Heart right ventricle (tissue), 16 donors: Measurements from ENCODE around the gene TGFBR1. TPM values are rescaled to one million over a fixed set of nuclear protein-coding genes. Genes with fewer than 3 reads are reported as not detected.

Experiments
- ATAC-seq, 8 donors: fragments of 200-7000 bp; cut with Tn5 transposase; one replicate each; pipeline ENCODE4 v1.9.1; 2020; ENCODE audit warnings: mild to moderate bottlenecking in 8 of 8, moderate library complexity in 8 of 8, moderate number of reproducible peaks in 1 of 8
- DNase-seq, 2 donors: peaks; one replicate each; pipeline ENCODE4 v3.0.0-alpha.2; 2020
- H3K27ac ChIP-seq, 10 donors: fragments of 200-600 bp; sonication (generic) in 2 of 10; one replicate each; pipeline versions ENCODE4 v1.5.0 to v1.8.0; 2020 to 2022; ENCODE audit warnings: mild to moderate bottlenecking in 3 of 10
- H3K27me3 ChIP-seq, 7 donors: fragments of 200-600 bp; one replicate each; pipeline ENCODE4 v1.8.0; 2021 to 2022; ENCODE audit warnings: mild to moderate bottlenecking in 2 of 7
- H3K36me3 ChIP-seq, 9 donors: fragments of 200-600 bp; sonication (generic) in 1 of 9; one replicate each; pipeline versions ENCODE4 v1.5.0 to v1.8.0; 2020 to 2022; ENCODE audit warnings: mild to moderate bottlenecking in 2 of 9
- H3K4me1 ChIP-seq, 9 donors: fragments of 200-600 bp; sonication (generic) in 1 of 9; one replicate each; pipeline versions ENCODE4 v1.5.0 to v1.8.0; 2020 to 2022; ENCODE audit warnings: mild to moderate bottlenecking in 4 of 9
- H3K4me3 ChIP-seq, 10 donors: fragments of 200-600 bp; sonication (generic) in 2 of 10; one replicate each; pipeline versions ENCODE4 v1.5.0 to v1.8.0; 2020 to 2022; ENCODE audit warnings: mild to moderate bottlenecking in 7 of 10, moderate library complexity in 2 of 10
- H3K9me3 ChIP-seq, 11 donors: fragments of 200-600 bp in 10 of 11; sonication (generic) in 2 of 11; one replicate each; pipeline versions ENCODE4 v1.5.0 to v1.8.0; 2013 to 2022; ENCODE audit warnings: mild to moderate bottlenecking in 2 of 11, control low read depth in 1 of 11, moderate library complexity in 1 of 11
- CTCF ChIP-seq, 9 donors: fragments of 200-600 bp; sonication (generic) in 2 of 9; IDR thresholded peaks; one replicate each; pipeline versions ENCODE4 v1.5.0 to v1.8.0; 2021 to 2022; ENCODE audit warnings: antibody characterized with exemption in 9 of 9, mild to moderate bottlenecking in 5 of 9, moderate library complexity in 1 of 9
- WGBS, 2 donors: extraction: QIAGEN DNeasy Blood & Tissue Kit; methylation state at CpG; one replicate each; pipeline ENCODE4 v1.1.7; 2013; ENCODE audit warnings: inconsistent platforms in 1 of 2; 5-methylcytosine and 5-hydroxymethylcytosine counted together
- intact Hi-C, 10 donors: fragments of 100-400 bp; cut with DNase I; formaldehyde crosslinking; loops; one replicate each; pipeline versions ENCODE4 v1.11.1 to v1.14.2; 2022
- polyA plus RNA-seq, 2 donors: library from polyadenylated mRNA; stranded (reverse); fragments of 200-250 nt; gene quantifications; one replicate each; pipeline ENCODE4 v1.2.3, GENCODE V29; 2013
- total RNA-seq, 10 donors: library from RNA; stranded (reverse); fragmentation: NEBNext Ultra II Directional in 3 of 10; extraction: Animal tissue kit (Norgen Biotek cat#: 25700) in 3 of 10; gene quantifications; one replicate each; pipeline versions ENCODE4 v1.2.1 to v1.2.4, GENCODE V29; 2021 to 2023
- donor health status: Arrhythmogenic right ventricular cardiomyopathy.
- donor health status: ischemic (EF 13 %, LVEDD 7.1; RV severe dilation, severe dysfunction).
- donor health status: healthy with polysubstance abuse.
- donor health status: DM: no; HTN: yes; CAD: no.
- donor health status: DM: no; HTN: no; CAD: no.
- donor health status: ischemic (EF 25% LVEDD 6.9; RV normal size, moderate dysfunction).
- donor health status: ischemic (EF 25% LVEDD 5.7; RV mildly dilated, moderate dysfunction).
- donor health status: healthy.
- donor health status: DM: yes; HTN: yes; CAD: no.
- donor health status: Ischemic cardiomyopathy.
- donor health status: ischemic (EF 35%, LVEDD 5.7; RV mildly dilated, moderate dysfunction).
- donor health status: nonischemic (EF 11% LVEDD 7.7; RV severe dilation, severe dysfunction).
- donor health status: DM: yes; HTN: yes; CAD: no.
- donor health status: PGD.
- donor health status: ischemic (EF 29% LVEDD 5.4; RV normal size, mild dysfunction).
- donor health status: nonischemic (EF 23%, LVEDD 6.1; RV moderate dilation, normal function).

Gene TGFBR1
- total and polyA plus RNA-seq, 12 donors: 4.9 to 25.4 (median 13.5) TPM

- Histone ChIP-seq H3K27ac (no peak overlapping the region), H3K4me3 (no peak overlapping the region), H3K9me3 (peaks cover 0 to 13% (median 0%) of the 10 kb centered on the region in 11 donors), H3K4me1 (peaks cover 0 to 25% (median 3%) of the 10 kb centered on the region in 9 donors), H3K27me3 (peaks cover 0 to 3% (median 0%) of the 10 kb centered on the region in 7 donors), H3K36me3 (no peaks in the 10 kb centered on the region)
- DNase-seq: no peak
- TF ChIP-seq CTCF (IDR thresholded peaks at IDR 0.05): no peak
- no peak for ATAC-seq
- 95% methylated on average over 5 of the region's 5 CpGs for WGBS, 2 donors
- intact Hi-C loops: loop anchor here in 2 of 10 donors (10.0 kb wide), 2 partner anchors 46 to 56 kb away; no protein-coding TSS in a partner anchor
These were observed 14.4 kb upstream of the TGFBR1 start for GRCh38 chr9:99090336-99091130.

GRCh38 chr9:99092643-99093491, 12.0 kb upstream of the TGFBR1 start:
- TF ChIP-seq CTCF (IDR thresholded peaks at IDR 0.05): no peak
- peaks cover 0 to 10% (median 4%) of the 10 kb centered on the region in 9 donors for H3K4me1 ChIP-seq
- WGBS, 2 donors: 77 to 86% methylated on average over 6 of the region's 6 CpGs
- H3K27me3 ChIP-seq: peaks cover 0 to 3% (median 0%) of the 10 kb centered on the region in 7 donors
- no peaks in the 10 kb centered on the region for H3K36me3 ChIP-seq
- DNase-seq (no peak), ATAC-seq (no peak)
- no peak overlapping the region for H3K4me3 ChIP-seq
- H3K9me3 ChIP-seq: peaks cover 0 to 13% (median 0%) of the 10 kb centered on the region in 11 donors
- H3K27ac ChIP-seq: no peak overlapping the region
- intact Hi-C loops: loop anchor here in 2 of 10 donors (10.0 kb wide), 2 partner anchors 48 to 58 kb away; no protein-coding TSS in a partner anchor

GRCh38 chr9:99093492-99093791, 11.5 kb upstream of the TGFBR1 start:
- intact Hi-C loops: loop anchor here in 2 of 10 donors (10.0 kb wide), 2 partner anchors 49 to 59 kb away; no protein-coding TSS in a partner anchor
- peaks cover 0 to 10% (median 4%) of the 10 kb centered on the region in 9 donors for H3K4me1 ChIP-seq
- ATAC-seq (no peak), DNase-seq (no peak)
- no peak overlapping the region for H3K27ac ChIP-seq
- H3K4me3 ChIP-seq: no peak overlapping the region
- H3K9me3 ChIP-seq: peaks cover 0 to 13% (median 0%) of the 10 kb centered on the region in 11 donors
- no peak for TF ChIP-seq CTCF (IDR thresholded peaks at IDR 0.05)
- WGBS, 2 donors: 81 to 91% methylated on average over 3 of the region's 3 CpGs
- no peaks in the 10 kb centered on the region for H3K36me3 ChIP-seq
- H3K27me3 ChIP-seq: peaks cover 0 to 3% (median 0%) of the 10 kb centered on the region in 7 donors

- no peak for TF ChIP-seq CTCF (IDR thresholded peaks at IDR 0.05)
- ATAC-seq: no peak
- 89 to 91% methylated on average over 3 of the region's 3 CpGs for WGBS, 2 donors
- DNase-seq: no peak
- intact Hi-C loops: loop anchor here in 2 of 10 donors (10.0 kb wide), 2 partner anchors 51 to 61 kb away; no protein-coding TSS in a partner anchor
- Histone ChIP-seq H3K27me3 (peaks cover 0 to 3% (median 0%) of the 10 kb centered on the region in 7 donors), H3K36me3 (no peaks in the 10 kb centered on the region), H3K4me1 (peaks cover 0 to 10% (median 4%) of the 10 kb centered on the region in 9 donors), H3K9me3 (peaks cover 0 to 8% (median 0%) of the 10 kb centered on the region in 11 donors), H3K27ac (no peak overlapping the region), H3K4me3 (no peak overlapping the region)
These were observed 9.3 kb upstream of the TGFBR1 start for GRCh38 chr9:99095565-99095964.
